Panc1 (cell line): Measurements from ENCODE around the gene OTUD4. TPM values are rescaled to one million over a fixed set of nuclear protein-coding genes. Genes with fewer than 3 reads are reported as not detected.

ENCODE experiments used
- ATAC-seq: fragments of 200-7000 bp; cut with Tn5 transposase; 2 replicates; pipeline ENCODE4 v1.9.1; 2020; ENCODE audit warnings: mild to moderate bottlenecking, moderate library complexity
- BruUV-seq: library from RNA; stranded (reverse); fragments of 400-500 nt; replicated peaks from 2 replicates; lab custom pipeline; 2021; lab: Mats Ljungman, UMichigan
- CTCF ChIA-PET: fragments of 300-600 bp; sonication (Branson Sonifier 250); formaldehyde crosslinking; loops from one replicate; lab custom pipeline; 2022; ENCODE audit warnings: antibody characterized with exemption; lab: Charles Lee
- POLR2A ChIA-PET: fragments of 300-600 bp; sonication (Branson Sonifier 250); formaldehyde crosslinking; loops from one replicate; lab custom pipeline; 2022; ENCODE audit warnings: antibody characterized with exemption; lab: Charles Lee
- DNase-seq: peaks from one replicate; pipeline ENCODE4 v3.0.0-alpha.2; 2010; ENCODE audit warnings: low read depth, low spot score
- H3K27ac ChIP-seq: 2 replicates; pipeline ENCODE4 v1.5.1; 2011; ENCODE audit warnings: mild to moderate bottlenecking, low read length, inconsistent platforms
- H3K27me3 ChIP-seq: fragments of 200-500 bp; sonication (Bioruptor generic); 2 replicates; pipeline ENCODE4 v1.6.0; 2014; ENCODE audit warnings: low read length, inconsistent platforms; ENCODE audit not compliant: control insufficient read depth, insufficient read depth
- H3K36me3 ChIP-seq: fragments of 200-500 bp; sonication (Bioruptor generic); 2 replicates; pipeline ENCODE4 v1.5.1; 2014; ENCODE audit warnings: inconsistent platforms, mild to moderate bottlenecking, low read length, moderate library complexity; ENCODE audit not compliant: control insufficient read depth, insufficient read depth
- H3K4me1 ChIP-seq: 2 replicates; pipeline ENCODE4 v1.5.1; 2011; ENCODE audit warnings: inconsistent platforms, mild to moderate bottlenecking, low read length, moderate library complexity; ENCODE audit not compliant: control insufficient read depth, insufficient read depth
- H3K4me3 ChIP-seq, 2 experiments: 2 replicates each; pipeline ENCODE4 v1.5.1; 2011 to 2012; ENCODE audit warnings: low read depth in 2 of 2, low read length in 2 of 2, mild to moderate bottlenecking in 2 of 2, inconsistent platforms in 1 of 2, moderate library complexity in 1 of 2
- H3K9me3 ChIP-seq: fragments of 200-500 bp; sonication (Bioruptor generic); 2 replicates; pipeline ENCODE4 v1.5.1; 2014; ENCODE audit warnings: low read depth, mild to moderate bottlenecking, inconsistent platforms, low read length, moderate library complexity; ENCODE audit not compliant: control insufficient read depth, insufficient read depth
- CTCF ChIP-seq: fragments of 450-650 bp; IDR thresholded peaks from 2 replicates; pipeline ENCODE4 v1.5.1; 2017; ENCODE audit warnings: mild to moderate bottlenecking
- POLR2AphosphoS5 ChIP-seq: IDR thresholded peaks from 2 replicates; pipeline ENCODE4 v1.6.1; 2012; ENCODE audit warnings: mild to moderate bottlenecking, low read depth, low read length, moderate library complexity
- REST ChIP-seq, 2 experiments: IDR thresholded peaks; 2 replicates each; pipeline ENCODE4 v1.6.1; 2011 to 2012; ENCODE audit warnings: low read depth in 2 of 2, control low read depth in 1 of 2, low read length in 1 of 2, mild to moderate bottlenecking in 1 of 2, moderate library complexity in 1 of 2; ENCODE audit not compliant: insufficient read depth in 1 of 2
- SIN3A ChIP-seq: IDR thresholded peaks from 2 replicates; pipeline ENCODE4 v1.6.1; 2012; ENCODE audit warnings: low read depth, mild to moderate bottlenecking, low read length, moderate library complexity, borderline replicate concordance; ENCODE audit not compliant: insufficient read depth
- TCF7L2 ChIP-seq: IDR thresholded peaks from 2 replicates; pipeline ENCODE4 v1.6.1; 2011; ENCODE audit warnings: mild to moderate bottlenecking, low read depth, low read length, inconsistent platforms
- in situ Hi-C: cut with HindIII; loops from 2 replicates; pipeline ENCODE4 v1.10.0; 2016; ENCODE audit warnings: low sequenced_read_pairs, low pct_unique_long_range_greater_than_20kb
- intact Hi-C: fragments of 100-400 bp; cut with micrococcal nuclease; formaldehyde crosslinking; loops from one replicate; pipeline ENCODE4 v1.10.0; 2022; ENCODE audit not compliant: unreplicated experiment
- total RNA-seq: library from RNA; stranded (reverse); gene quantifications from one replicate; pipeline ENCODE4 v1.2.1, GENCODE V29; 2021; ENCODE audit not compliant: unreplicated experiment

OTUD4 gene
- total RNA-seq, 1 experiment from 2014 or later: 31.5 TPM

- Histone ChIP-seq H3K27ac (peak within 1 kb of the TSS; percentile 95), H3K4me1 (peaks cover 12% of the 10 kb centered on the region), H3K27me3 (no peaks in the 10 kb centered on the region), H3K4me3 (peak within 1 kb of the TSS; percentile 87 to 91), H3K9me3 (no peaks in the 10 kb centered on the region), H3K36me3 (peaks cover 23% of the 10 kb centered on the region)
- ATAC-seq: peak; percentile 96
- in situ Hi-C loops (no loop called here), intact Hi-C loops (no loop called here)
- ChIA-PET POLR2A (interaction anchor here (0.7 kb wide), 1 partner anchor 28 kb away, joined by 3 read pairs; no protein-coding TSS in a partner anchor), CTCF (interaction anchor here (0.6 kb wide), 1 partner anchor 928 kb away, joined by 12 read pairs; no protein-coding TSS in a partner anchor)
- peak; percentile 89 for TF ChIP-seq POLR2AphosphoS5
- TF ChIP-seq REST (IDR thresholded peaks at IDR 0.05; ENCODE audit: insufficient read depth in 1 of 2, low read depth in 2 of 2, low read length in 1 of 2): no peak
- 0 out of 2 replicates have a peak, but pooled peaks have one; percentile 90 for TF ChIP-seq SIN3A
- TF ChIP-seq TCF7L2: no peak
- TF ChIP-seq CTCF: peak; percentile 9; the same call in 1 of the 2 replicates
- BruUV-seq: no TSS peak
- peak; percentile 70 for DNase-seq
Observed at GRCh38 chr4:145097821-145098674, 82.3 kb downstream of the OTUD4 start, which contains the start of the genes ABCE1 and ANAPC10. Gene ABCE1, plus strand, starts transcription at chr4:145098311. Its CDS starts 6,102 bp downstream, at chr4:145104413. Gene ANAPC10, minus strand, starts transcription at chr4:145098196. Its CDS starts 2,097 bp downstream, at chr4:145096099.

GRCh38 chr4:145097331-145097820, 83.0 kb downstream of the OTUD4 start:
- in situ Hi-C loops (no loop called here), intact Hi-C loops (no loop called here)
- Histone ChIP-seq H3K36me3 (peaks cover 23% of the 10 kb centered on the region), H3K9me3 (no peaks in the 10 kb centered on the region), H3K4me3 (peak overlapping the region; percentile 87 to 91), H3K27me3 (no peaks in the 10 kb centered on the region), H3K4me1 (peaks cover 12% of the 10 kb centered on the region), H3K27ac (peak overlapping the region; percentile 95)
- TF ChIP-seq CTCF (0 out of 2 replicates have a peak, but pooled peaks have one; percentile 35), POLR2AphosphoS5 (no peak)
- no peak for ATAC-seq
- POLR2A ChIA-PET: interaction anchor here (0.7 kb wide), 1 partner anchor 28 kb away, joined by 3 read pairs; no protein-coding TSS in a partner anchor
- DNase-seq: no peak
- BruUV-seq: TSS peak; percentile 89
- CTCF ChIA-PET: interaction anchor here (0.6 kb wide), 1 partner anchor 927 kb away, joined by 12 read pairs; no protein-coding TSS in a partner anchor
